ENCODE data around the gene NEB. TPM values are rescaled to one million over a fixed set of nuclear protein-coding genes. Genes with fewer than 3 reads are reported as not detected.
A peak's percentile ranks its signal among the peaks of the same experiment; 100 is the strongest.

NEB gene
- 64.0 and 74.9 TPM in 2 replicates for total RNA-seq (2014; rRNA removed; shearing (Covaris generic))

GRCh38 chr2:151733771-151734672 is at the start of gene NEB:
Gene NEB, minus strand, starts transcription at chr2:151734476. Its CDS starts 1,320 bp downstream, at chr2:151733156.
- DNase-seq = peak; percentile 84 to 94
- Histone ChIP-seq H3K27me3 (no peaks in the 10 kb centered on the region), H3K4me1 (peaks cover 9% of the 10 kb centered on the region), H3K4me3 (peak within 1 kb of the TSS; percentile 60), H3K36me3 (peaks cover 10% of the 10 kb centered on the region), H3K27ac (peak within 1 kb of the TSS; percentile 65), H3K9me3 (replicated peaks) (no peaks in the 10 kb centered on the region)

GRCh38 chr2:151783133-151783520 is 48.9 kb upstream of the NEB start:
- H3K4me1 ChIP-seq = peaks cover 21% of the 10 kb centered on the region

GRCh38 chr2:151782378-151783132 is 48.3 kb upstream of the NEB start:
- Histone ChIP-seq H3K9me3 (replicated peaks) (no peaks in the 10 kb centered on the region), H3K27me3 (no peaks in the 10 kb centered on the region), H3K27ac (no peak overlapping the region), H3K36me3 (no peaks in the 10 kb centered on the region; the same call in 1 of the 2 replicates), H3K4me1 (peaks cover 21% of the 10 kb centered on the region), H3K4me3 (no peak overlapping the region)
- no peak for DNase-seq

More at GRCh38 chr2:151783133-151783520, 48.9 kb upstream of the NEB start:
- Histone ChIP-seq H3K27ac (no peak overlapping the region), H3K27me3 (no peaks in the 10 kb centered on the region), H3K9me3 (replicated peaks) (no peaks in the 10 kb centered on the region), H3K4me3 (no peak overlapping the region), H3K36me3 (peaks cover 3% of the 10 kb centered on the region; the same call in 1 of the 2 replicates)
- DNase-seq = no peak

GRCh38 chr2:151781642-151782041 is 47.4 kb upstream of the NEB start:
- no peak for DNase-seq
- Histone ChIP-seq H3K4me3 (no peak overlapping the region), H3K27me3 (no peaks in the 10 kb centered on the region), H3K27ac (no peak overlapping the region), H3K4me1 (peaks cover 12% of the 10 kb centered on the region), H3K9me3 (replicated peaks) (no peaks in the 10 kb centered on the region), H3K36me3 (no peaks in the 10 kb centered on the region; the same call in 1 of the 2 replicates)

GRCh38 chr2:151780938-151781337 is 46.7 kb upstream of the NEB start:
- Histone ChIP-seq H3K36me3 (no peaks in the 10 kb centered on the region; the same call in 1 of the 2 replicates), H3K27me3 (no peaks in the 10 kb centered on the region), H3K9me3 (replicated peaks) (no peaks in the 10 kb centered on the region), H3K4me1 (peaks cover 8% of the 10 kb centered on the region), H3K27ac (no peak overlapping the region), H3K4me3 (no peak overlapping the region)
- DNase-seq = no peak

GRCh38 chr2:151777935-151778334 is 43.7 kb upstream of the NEB start:
- DNase-seq = no peak
- Histone ChIP-seq H3K9me3 (replicated peaks) (no peaks in the 10 kb centered on the region), H3K36me3 (no peaks in the 10 kb centered on the region; the same call in 1 of the 2 replicates), H3K4me1 (no peaks in the 10 kb centered on the region; the same call in 1 of the 2 replicates), H3K27me3 (no peaks in the 10 kb centered on the region), H3K27ac (no peak overlapping the region), H3K4me3 (no peak overlapping the region)

- Histone ChIP-seq H3K27me3 (no peaks in the 10 kb centered on the region), H3K36me3 (no peaks in the 10 kb centered on the region; the same call in 1 of the 2 replicates)
- DNase-seq = no peak
These were observed 43.2 kb upstream of the NEB start for GRCh38 chr2:151777487-151777886.

GRCh38 chr2:151776367-151776766 is 42.1 kb upstream of the NEB start:
- Histone ChIP-seq H3K27ac (no peak overlapping the region), H3K4me1 (peaks cover 3% of the 10 kb centered on the region)
- DNase-seq = no peak

More at GRCh38 chr2:151777487-151777886, 43.2 kb upstream of the NEB start:
- H3K9me3 ChIP-seq (replicated peaks) = no peaks in the 10 kb centered on the region
- H3K4me3 ChIP-seq = no peak overlapping the region
- no peaks in the 10 kb centered on the region; the same call in 1 of the 2 replicates for H3K4me1 ChIP-seq
- no peak overlapping the region for H3K27ac ChIP-seq

GRCh38 chr2:151775057-151775740 is 40.9 kb upstream of the NEB start:
- Histone ChIP-seq H3K4me1 (peaks cover 6% of the 10 kb centered on the region), H3K4me3 (no peak overlapping the region), H3K27me3 (no peaks in the 10 kb centered on the region), H3K36me3 (no peaks in the 10 kb centered on the region; the same call in 1 of the 2 replicates), H3K9me3 (replicated peaks) (no peaks in the 10 kb centered on the region), H3K27ac (no peak overlapping the region)
- DNase-seq = no peak

More at GRCh38 chr2:151776367-151776766, 42.1 kb upstream of the NEB start:
- Histone ChIP-seq H3K36me3 (no peaks in the 10 kb centered on the region; the same call in 1 of the 2 replicates), H3K4me3 (no peak overlapping the region), H3K9me3 (replicated peaks) (no peaks in the 10 kb centered on the region), H3K27me3 (no peaks in the 10 kb centered on the region)

- peaks cover 6% of the 10 kb centered on the region for H3K4me1 ChIP-seq
- no peak overlapping the region for H3K4me3 ChIP-seq
- DNase-seq = no peak
- H3K27ac ChIP-seq = no peak overlapping the region
- no peaks in the 10 kb centered on the region for H3K9me3 ChIP-seq (replicated peaks)
- no peaks in the 10 kb centered on the region; the same call in 1 of the 2 replicates for H3K36me3 ChIP-seq
- H3K27me3 ChIP-seq = no peaks in the 10 kb centered on the region
These were observed 40.2 kb upstream of the NEB start for GRCh38 chr2:151774506-151774905.

GRCh38 chr2:151771599-151772358 is 37.5 kb upstream of the NEB start:
- Histone ChIP-seq H3K4me3 (no peak overlapping the region), H3K36me3 (no peaks in the 10 kb centered on the region), H3K9me3 (replicated peaks) (no peaks in the 10 kb centered on the region), H3K27ac (no peak overlapping the region), H3K27me3 (no peaks in the 10 kb centered on the region), H3K4me1 (peaks cover 6% of the 10 kb centered on the region)
- DNase-seq = peak; percentile 62 to 63

- H3K4me3 ChIP-seq = no peak overlapping the region
- H3K4me1 ChIP-seq = peaks cover 13% of the 10 kb centered on the region
- H3K9me3 ChIP-seq (replicated peaks) = no peaks in the 10 kb centered on the region
- no peaks in the 10 kb centered on the region for H3K36me3 ChIP-seq
- H3K27ac ChIP-seq = no peak overlapping the region
- DNase-seq = no peak
- H3K27me3 ChIP-seq = no peaks in the 10 kb centered on the region
These were observed 36.7 kb upstream of the NEB start for GRCh38 chr2:151770995-151771394.

- H3K27me3 ChIP-seq = no peaks in the 10 kb centered on the region
- DNase-seq = no peak
- no peaks in the 10 kb centered on the region for H3K9me3 ChIP-seq (replicated peaks)
- H3K36me3 ChIP-seq = no peaks in the 10 kb centered on the region
- no peak overlapping the region for H3K4me3 ChIP-seq
- peaks cover 20% of the 10 kb centered on the region for H3K4me1 ChIP-seq
- H3K27ac ChIP-seq = no peak overlapping the region
These were observed 35.3 kb upstream of the NEB start for GRCh38 chr2:151769606-151770005.

- H3K27me3 ChIP-seq = no peaks in the 10 kb centered on the region
- H3K4me1 ChIP-seq = peaks cover 29% of the 10 kb centered on the region
- H3K36me3 ChIP-seq = no peaks in the 10 kb centered on the region
- no peak for DNase-seq
- no peaks in the 10 kb centered on the region for H3K9me3 ChIP-seq (replicated peaks)
- no peak overlapping the region for H3K27ac ChIP-seq
- H3K4me3 ChIP-seq = no peak overlapping the region
These were observed 33.3 kb upstream of the NEB start for GRCh38 chr2:151767536-151767935.
